SK-N-MC (cell line): Measurements from ENCODE around the gene DNAJB6.
A peak's percentile ranks its signal among the peaks of the same experiment; 100 is the strongest.

ENCODE experiments used
- DNase-seq: peaks from one replicate; pipeline ENCODE4 v3.0.0-alpha.2; 2011; ENCODE audit warnings: low read depth, low spot score
- H3K27ac ChIP-seq: fragments of 200-600 bp; sonication (generic); 2 replicates; pipeline ENCODE4 v1.5.1; 2016; ENCODE audit warnings: mixed run types
- H3K36me3 ChIP-seq: fragments of 200-600 bp; sonication (generic); 2 replicates; pipeline ENCODE4 v1.6.1; 2017; ENCODE audit warnings: antibody characterized with exemption, low read length, mixed read lengths; ENCODE audit not compliant: insufficient read depth
- H3K4me3 ChIP-seq: fragments of 200-600 bp; sonication (generic); 2 replicates; pipeline ENCODE4 v1.5.1; 2016
- H3K9ac ChIP-seq: fragments of 200-600 bp; sonication (generic); 2 replicates; pipeline ENCODE4 v1.8.0; 2017; ENCODE audit warnings: mixed run types, mixed read lengths; ENCODE audit not compliant: insufficient read length
- H3K9me3 ChIP-seq: fragments of 200-600 bp; sonication (generic); 2 replicates; pipeline ENCODE4 v1.6.1; 2017; ENCODE audit warnings: low read depth, mild to moderate bottlenecking, antibody characterized with exemption, low read length, moderate library complexity, mixed read lengths
- EZH2 ChIP-seq: fragments of 200-600 bp; sonication (generic); IDR thresholded peaks from one replicate; pipeline ENCODE4 v1.6.1; 2017; ENCODE audit warnings: antibody characterized with exemption
- FOXP2 ChIP-seq: optimal IDR thresholded peaks from 2 replicates; pipeline ENCODE3; 2011; ENCODE audit warnings: mild to moderate bottlenecking, moderate library complexity; ENCODE audit not compliant: insufficient read depth; ENCODE audit errors: extremely low read length, control extremely low read depth
- POLR2AphosphoS5 ChIP-seq: IDR thresholded peaks from 2 replicates; pipeline ENCODE4 v1.6.1; 2012; ENCODE audit warnings: mild to moderate bottlenecking, low read depth, low read length, borderline replicate concordance

DNAJB6 gene

DNA sequence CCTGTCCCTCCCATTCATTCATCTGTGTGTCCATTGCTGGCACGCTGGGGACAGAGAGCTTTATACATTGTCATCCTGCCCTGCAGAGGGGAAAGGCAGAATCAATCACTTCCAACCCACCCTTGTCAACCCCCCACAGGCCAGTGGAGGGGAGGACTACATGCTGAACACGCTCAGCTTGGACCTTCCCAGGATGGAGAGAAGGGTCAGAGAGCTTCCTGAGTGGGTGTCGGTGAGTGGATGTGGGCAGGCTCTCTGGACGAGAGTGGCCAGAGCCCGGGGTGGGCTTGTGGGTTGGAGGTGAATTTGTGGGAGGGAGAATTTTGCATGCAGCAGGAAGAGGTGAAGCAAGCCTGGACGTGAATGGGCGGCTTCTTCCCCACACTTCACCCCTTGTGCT, 93.9 kb downstream of the DNAJB6 start:
- no peak overlapping the region for H3K9ac ChIP-seq

DNA sequence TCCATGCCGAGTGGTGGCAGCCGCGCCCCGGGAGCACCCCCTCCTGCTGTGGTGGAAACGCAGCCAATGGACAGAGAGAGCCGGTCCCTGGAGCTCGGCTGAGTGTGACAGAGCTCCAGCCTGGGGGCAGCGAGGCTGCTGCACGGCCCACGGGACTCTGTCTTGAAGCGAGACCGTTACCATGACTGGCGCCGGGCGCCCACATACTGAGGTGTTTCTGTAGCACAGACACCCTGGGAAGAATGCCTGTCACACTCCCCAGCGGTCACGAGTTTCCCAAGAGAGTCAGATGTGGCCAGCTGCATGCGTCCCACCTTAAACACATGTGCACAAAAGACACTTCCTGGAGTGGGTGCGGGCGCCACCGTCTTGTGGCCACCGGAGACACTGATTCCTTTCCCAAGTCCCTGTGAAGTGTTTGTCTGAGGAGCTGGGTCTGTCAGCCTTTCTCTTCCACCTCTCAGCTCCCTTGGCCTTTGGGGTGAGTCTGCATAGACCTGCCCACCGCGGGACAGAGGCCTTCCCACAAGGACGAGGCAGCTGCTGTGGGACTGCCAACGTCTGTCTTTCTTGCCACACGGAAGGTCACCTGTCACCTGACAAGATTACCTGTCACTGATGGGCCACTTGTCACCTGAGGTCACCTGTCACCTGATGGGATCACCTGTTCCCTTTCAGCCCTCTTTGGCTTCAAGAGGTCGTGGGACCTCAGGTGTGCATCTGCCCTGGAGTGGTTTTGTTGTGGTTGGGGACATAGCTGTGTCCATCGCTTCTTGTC, 94.6 kb downstream of the DNAJB6 start:
- H3K27ac ChIP-seq: no peak overlapping the region
- H3K36me3 ChIP-seq: no peaks in the 10 kb centered on the region
- DNase-seq: no peak
- H3K9me3 ChIP-seq: no peaks in the 10 kb centered on the region
- TF ChIP-seq FOXP2 (no peak), EZH2 (no peak), POLR2AphosphoS5 (no peak)
- H3K9ac ChIP-seq: no peak overlapping the region
- no peak overlapping the region for H3K4me3 ChIP-seq

More for the DNA sequence above, 93.9 kb downstream of the DNAJB6 start:
- no peaks in the 10 kb centered on the region for H3K36me3 ChIP-seq
- no peak overlapping the region for H3K4me3 ChIP-seq
- DNase-seq: no peak
- H3K27ac ChIP-seq: no peak overlapping the region
- H3K9me3 ChIP-seq: no peaks in the 10 kb centered on the region
- no peak for TF ChIP-seq EZH2
- TF ChIP-seq POLR2AphosphoS5: no peak
- no peak for TF ChIP-seq FOXP2

- TF ChIP-seq POLR2AphosphoS5 (no peak), EZH2 (no peak), FOXP2 (no peak)
- H3K36me3 ChIP-seq: no peaks in the 10 kb centered on the region
- no peak overlapping the region for H3K9ac ChIP-seq
- H3K27ac ChIP-seq: no peak overlapping the region
- H3K4me3 ChIP-seq: no peak overlapping the region
- H3K9me3 ChIP-seq: no peaks in the 10 kb centered on the region
- no peak for DNase-seq
These were observed 95.2 kb downstream of the DNAJB6 start for GRCh38 chr7:157431951-157432540.

GRCh38 chr7:157432541-157432956, 95.7 kb downstream of the DNAJB6 start:
- Histone ChIP-seq H3K9me3 (no peaks in the 10 kb centered on the region), H3K9ac (no peak overlapping the region), H3K36me3 (no peaks in the 10 kb centered on the region), H3K4me3 (peak overlapping the region; percentile 58), H3K27ac (no peak overlapping the region)
- TF ChIP-seq POLR2AphosphoS5: no peak
- no peak for TF ChIP-seq EZH2
- no peak for TF ChIP-seq FOXP2
- no peak for DNase-seq

DNA sequence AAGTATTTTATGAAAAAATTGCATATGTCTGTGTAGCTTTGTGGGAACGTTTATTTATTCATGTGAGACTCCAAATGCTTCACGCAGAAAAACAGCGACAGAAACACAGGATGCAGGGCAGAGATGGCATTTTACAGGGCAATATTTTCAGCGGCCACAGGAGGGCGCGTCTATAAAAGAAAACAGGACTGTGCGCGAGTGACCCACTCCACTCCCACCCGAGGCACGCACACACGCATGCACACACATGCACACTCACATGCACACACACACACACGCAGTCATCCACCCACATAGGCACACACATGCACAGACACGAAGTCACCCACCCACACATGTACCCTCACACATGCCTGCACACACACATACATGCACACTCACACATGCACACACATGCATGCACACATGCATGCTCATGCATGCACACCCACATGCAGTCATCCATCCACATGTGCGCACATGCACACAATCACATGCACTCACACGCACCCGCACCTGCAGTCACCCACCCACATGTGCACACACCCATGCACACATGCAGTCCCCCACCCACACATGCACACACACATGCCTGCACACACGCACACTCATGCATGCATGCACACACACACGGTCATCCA, 96.3 kb downstream of the DNAJB6 start:
- Histone ChIP-seq H3K36me3 (no peaks in the 10 kb centered on the region), H3K27ac (no peak overlapping the region), H3K9me3 (no peaks in the 10 kb centered on the region), H3K4me3 (peak overlapping the region; percentile 58), H3K9ac (no peak overlapping the region)
- TF ChIP-seq EZH2: no peak
- no peak for TF ChIP-seq POLR2AphosphoS5
- no peak for TF ChIP-seq FOXP2
- no peak for DNase-seq

DNA sequence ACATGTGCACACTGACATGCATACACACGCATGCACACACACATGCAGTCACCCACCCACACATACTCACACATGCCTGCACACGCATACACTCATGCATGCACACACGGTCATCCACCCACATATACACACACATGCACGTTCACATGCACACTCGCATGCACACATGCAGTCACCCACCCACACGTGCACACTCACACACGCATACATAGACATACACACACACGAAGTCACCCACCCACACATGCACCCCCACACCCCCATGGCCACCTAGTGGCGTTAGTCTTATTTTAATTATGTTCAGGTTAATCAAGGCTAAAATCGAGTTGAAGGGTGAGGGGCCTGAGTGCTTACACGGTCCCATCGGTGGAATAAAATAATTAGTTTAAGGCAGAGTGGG, 96.8 kb downstream of the DNAJB6 start:
- Histone ChIP-seq H3K4me3 (no peak overlapping the region), H3K9ac (no peak overlapping the region), H3K36me3 (no peaks in the 10 kb centered on the region), H3K9me3 (no peaks in the 10 kb centered on the region), H3K27ac (no peak overlapping the region)
- TF ChIP-seq FOXP2 (no peak), POLR2AphosphoS5 (no peak), EZH2 (no peak)
- no peak for DNase-seq

DNA sequence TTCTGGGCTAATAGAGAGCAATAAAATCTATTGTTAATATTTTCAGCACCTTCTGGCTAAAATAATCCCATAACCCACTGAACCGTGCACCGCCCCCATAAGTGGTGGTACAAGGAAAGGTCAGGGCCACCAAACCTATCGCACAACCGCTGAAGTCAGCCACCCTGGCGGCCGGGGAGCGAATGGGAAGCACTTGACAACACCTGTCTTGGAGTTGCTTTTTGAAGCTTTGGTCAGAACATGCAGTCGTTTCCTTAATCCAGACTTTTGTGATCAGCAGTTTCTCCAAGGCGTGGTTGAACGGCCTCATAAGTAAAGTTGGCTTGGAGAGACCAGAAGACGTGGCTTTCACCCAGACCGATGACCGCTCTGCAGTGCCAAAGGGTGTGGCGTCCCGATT, 97.4 kb downstream of the DNAJB6 start:
- no peak for DNase-seq
- H3K27ac ChIP-seq: no peak overlapping the region
- TF ChIP-seq FOXP2 (no peak), EZH2 (no peak), POLR2AphosphoS5 (no peak)
- H3K36me3 ChIP-seq: no peaks in the 10 kb centered on the region
- H3K9ac ChIP-seq: no peak overlapping the region
- H3K9me3 ChIP-seq: no peaks in the 10 kb centered on the region
- H3K4me3 ChIP-seq: no peak overlapping the region

- Histone ChIP-seq H3K9ac (no peak overlapping the region), H3K36me3 (no peaks in the 10 kb centered on the region), H3K27ac (no peak overlapping the region), H3K4me3 (no peak overlapping the region), H3K9me3 (no peaks in the 10 kb centered on the region)
- TF ChIP-seq FOXP2 (no peak), POLR2AphosphoS5 (no peak), EZH2 (no peak)
- DNase-seq: no peak
These were observed 97.9 kb downstream of the DNAJB6 start for GRCh38 chr7:157434701-157435100.

DNA sequence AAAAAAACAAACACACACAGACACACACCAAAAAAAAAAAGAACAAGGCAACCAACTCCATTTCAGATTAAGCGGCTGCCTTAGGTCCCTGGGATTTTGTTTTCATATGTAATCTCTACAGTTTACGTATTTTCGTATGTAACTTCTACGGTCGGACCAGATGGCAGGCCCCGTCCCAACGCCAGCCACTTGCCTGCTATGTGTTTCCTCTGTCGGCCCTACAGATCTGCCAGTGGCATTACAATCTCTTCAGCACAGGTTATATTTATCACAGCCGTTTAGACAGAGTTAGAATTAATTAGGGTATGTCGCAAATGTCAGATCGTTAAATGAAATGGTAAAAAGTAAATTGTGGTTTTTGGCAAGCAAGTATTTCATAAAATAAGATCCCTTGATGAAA, 99.3 kb downstream of the DNAJB6 start:
- H3K9me3 ChIP-seq: no peaks in the 10 kb centered on the region
- no peak for DNase-seq

More for the DNA sequence above, 99.3 kb downstream of the DNAJB6 start:
- TF ChIP-seq FOXP2 (no peak), EZH2 (no peak), POLR2AphosphoS5 (no peak)
- Histone ChIP-seq H3K36me3 (no peaks in the 10 kb centered on the region), H3K4me3 (no peak overlapping the region), H3K9ac (no peak overlapping the region), H3K27ac (no peak overlapping the region)
